ENCODE results near the gene STYK1.
A peak's percentile ranks its signal among the peaks of the same experiment; 100 is the strongest.
"Not testable (repeated sequence)": the region's sequence is repeated elsewhere in the genome, so short reads cannot be mapped to it uniquely, and the experiment has no call there.

STYK1 gene

DNA sequence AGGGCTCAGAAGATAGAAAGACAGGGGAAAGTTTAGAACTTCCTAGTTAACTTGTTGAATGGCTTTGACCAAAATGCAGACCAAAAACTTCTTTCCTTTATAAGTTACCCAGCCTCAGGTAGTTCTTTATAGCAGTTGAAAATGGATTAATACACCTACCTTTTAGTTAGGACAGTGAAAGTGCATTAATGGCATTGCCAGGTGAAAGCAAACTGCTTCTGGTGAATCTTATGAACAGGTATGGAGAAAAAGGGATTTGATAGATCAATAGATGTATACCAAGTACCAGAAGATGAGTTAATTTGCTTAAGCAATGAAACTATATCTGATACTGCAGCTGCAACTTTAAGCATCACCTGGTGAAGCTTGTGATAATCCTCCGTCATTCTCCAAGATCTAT is 14.2 kb upstream of the STYK1 start:
- DNase-seq (ENCODE audit: low spot score), result no peak

DNA sequence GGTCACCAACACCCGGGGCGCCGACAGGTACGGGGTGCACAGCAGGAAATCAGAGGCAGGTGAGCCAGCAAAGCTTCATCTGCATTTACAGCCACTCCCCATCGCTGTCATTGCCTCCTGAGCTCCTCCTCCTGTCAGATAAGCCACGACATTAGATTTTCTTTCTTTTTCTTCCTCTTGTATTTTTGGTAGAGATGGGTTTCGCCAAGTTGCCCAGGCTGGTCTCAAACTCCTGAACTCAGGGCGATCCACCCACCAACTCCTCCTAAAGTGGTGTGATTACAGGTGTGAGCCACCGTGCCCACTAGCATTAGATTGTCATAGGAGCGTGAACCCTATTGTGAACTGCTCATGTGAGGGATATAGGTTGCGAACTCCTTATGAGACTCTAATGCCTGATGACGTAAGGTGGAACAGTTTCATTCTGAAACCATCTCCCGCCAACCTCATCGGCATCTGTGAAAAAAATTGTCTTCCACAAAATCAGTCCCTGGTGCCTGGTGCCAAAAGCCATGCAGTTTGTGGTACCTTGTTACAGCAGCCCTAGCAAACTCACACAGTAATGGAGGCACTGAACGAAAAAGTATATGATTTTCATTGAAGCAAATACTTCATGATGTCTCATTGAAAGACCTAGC is 1.5 kb downstream of the STYK1 start:
- DNase-seq (ENCODE audit: low spot score), result peak; percentile 30

DNA sequence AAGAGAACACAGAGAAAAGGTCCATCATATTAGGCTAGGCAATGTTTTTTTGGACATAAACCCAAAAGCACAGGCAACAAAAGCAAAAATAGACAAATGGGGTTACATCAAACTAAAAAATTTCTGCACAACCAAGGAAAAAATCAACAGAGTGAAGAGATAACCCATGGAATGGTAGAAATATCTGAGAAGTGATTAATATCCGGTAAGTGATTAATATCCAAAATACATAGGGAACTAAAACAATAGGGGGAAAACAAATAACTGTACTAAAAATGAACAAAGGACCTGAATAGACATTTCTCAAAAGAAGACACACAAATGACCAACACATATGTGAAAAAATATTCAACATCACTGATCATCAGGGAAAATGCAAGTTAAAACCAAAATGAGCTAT is 4.3 kb downstream of the STYK1 start:
- no peak for DNase-seq (ENCODE audit: low spot score)

DNA sequence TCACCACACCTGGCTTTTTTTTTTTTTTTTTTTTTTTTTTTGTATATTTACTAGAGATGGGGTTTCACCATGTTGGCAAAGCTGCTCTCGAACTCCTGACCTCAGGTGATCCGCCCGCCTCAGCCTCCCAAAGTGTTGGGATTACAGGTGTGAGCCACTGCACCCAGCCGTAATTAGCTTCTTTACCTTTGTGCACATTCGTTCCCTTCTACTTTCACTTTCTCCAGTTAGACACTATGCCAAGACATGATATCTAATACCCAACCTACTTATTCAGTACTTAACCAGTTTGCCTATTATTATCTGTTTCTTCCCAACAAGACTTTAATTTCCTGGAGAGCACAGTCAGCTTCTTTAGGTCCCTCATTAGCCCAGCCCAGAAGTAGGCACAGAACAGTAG is 5.3 kb downstream of the STYK1 start:
- peak; percentile 5 for DNase-seq (ENCODE audit: low spot score)

DNA sequence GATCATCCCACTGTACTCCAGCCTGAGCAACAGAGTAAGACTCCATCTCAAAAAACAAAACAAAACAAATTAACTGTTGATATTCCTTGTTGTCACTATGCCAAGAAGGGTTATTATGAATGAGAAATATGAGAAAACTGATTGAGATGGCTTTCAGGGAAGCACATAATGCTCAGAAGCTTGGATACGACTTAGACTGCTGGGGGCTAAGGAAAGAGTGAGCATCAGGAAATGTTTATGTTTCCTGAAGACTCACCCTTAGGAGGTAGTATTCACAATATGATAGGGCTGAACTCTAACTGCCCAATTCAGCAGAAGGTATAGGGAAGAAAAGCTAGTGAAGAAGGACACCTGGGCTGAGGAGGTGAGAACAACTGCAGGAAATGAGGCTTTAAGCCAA is 6.3 kb downstream of the STYK1 start:
- no peak for DNase-seq (ENCODE audit: low spot score)

DNA sequence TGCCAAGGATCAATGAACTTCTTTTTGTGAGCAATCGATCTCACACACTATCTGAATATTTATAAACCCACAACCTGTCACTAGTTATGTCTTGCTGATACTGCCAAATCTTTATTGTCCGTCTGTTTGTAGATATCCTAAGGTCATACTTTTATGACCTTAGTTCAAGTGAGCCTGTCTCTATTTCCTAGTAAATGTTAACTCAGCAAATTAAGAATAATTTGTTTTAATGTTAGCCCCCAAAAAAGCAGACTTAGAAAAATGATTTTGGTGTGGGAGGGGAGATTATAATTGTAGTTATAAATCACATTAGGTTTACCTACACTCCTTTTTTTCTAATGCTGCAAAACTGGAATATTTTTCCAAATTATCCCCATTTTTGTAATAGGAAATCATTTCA is 9.4 kb downstream of the STYK1 start:
- no peak for DNase-seq (ENCODE audit: low spot score)

DNA sequence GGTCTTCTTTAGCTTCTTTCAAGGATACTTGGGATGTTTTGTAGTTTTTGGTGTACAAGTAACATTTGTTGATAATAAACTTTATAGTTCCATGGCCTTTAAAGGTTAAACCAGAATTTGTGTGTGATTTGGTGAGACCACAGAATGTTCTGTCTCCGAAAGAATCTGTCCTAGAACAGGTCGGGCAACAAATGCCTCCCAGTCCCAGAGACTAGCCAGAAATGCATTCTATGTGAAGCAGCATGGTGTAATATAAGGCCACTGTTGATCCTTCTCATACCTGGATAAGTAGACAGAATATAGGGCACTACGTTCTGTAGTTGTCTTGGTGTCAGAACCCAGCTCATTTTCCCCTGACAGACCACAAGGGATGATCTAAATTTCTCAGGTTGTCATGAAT is 10.0 kb downstream of the STYK1 start:
- no peak for DNase-seq (ENCODE audit: low spot score)

DNA sequence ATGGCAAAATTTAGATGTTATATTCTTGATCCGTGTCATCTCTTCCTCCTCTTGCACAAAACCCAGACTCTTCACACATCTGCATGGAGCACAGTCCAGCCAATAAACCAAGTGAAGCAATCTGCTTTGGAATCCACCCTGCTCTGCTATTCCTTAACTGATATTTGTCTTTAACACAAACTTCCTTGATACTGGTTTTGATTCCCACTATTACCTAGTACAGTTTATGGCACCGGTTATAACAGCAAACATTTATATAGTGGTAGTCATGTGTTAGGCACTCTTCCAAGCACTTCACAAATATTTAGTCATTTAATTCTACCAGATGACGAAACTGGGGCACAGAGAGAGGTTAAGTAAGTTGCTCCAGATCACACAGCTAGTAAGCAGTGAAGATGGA is 12.5 kb downstream of the STYK1 start:
- DNase-seq (ENCODE audit: low spot score), result no peak

DNA sequence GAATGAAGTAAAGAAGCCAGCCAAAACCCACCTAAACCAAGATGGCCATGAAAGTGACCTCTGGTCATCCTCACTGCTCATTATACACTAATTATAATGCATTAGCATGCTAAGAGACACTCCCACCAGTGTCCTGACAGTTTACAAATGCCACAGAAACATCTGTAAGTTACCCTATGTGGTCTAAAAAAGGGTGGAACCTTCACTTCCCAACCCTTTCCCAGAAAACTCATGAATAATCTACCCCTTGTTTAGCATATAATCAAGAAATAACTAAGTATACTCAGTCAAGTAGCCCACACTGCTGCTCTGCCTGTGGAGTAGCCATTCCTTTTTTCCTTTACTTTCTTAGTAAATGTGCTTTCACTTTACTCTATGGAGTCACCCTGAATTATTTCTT is 19.8 kb downstream of the STYK1 start:
- no peak for DNase-seq (ENCODE audit: low spot score)

DNA sequence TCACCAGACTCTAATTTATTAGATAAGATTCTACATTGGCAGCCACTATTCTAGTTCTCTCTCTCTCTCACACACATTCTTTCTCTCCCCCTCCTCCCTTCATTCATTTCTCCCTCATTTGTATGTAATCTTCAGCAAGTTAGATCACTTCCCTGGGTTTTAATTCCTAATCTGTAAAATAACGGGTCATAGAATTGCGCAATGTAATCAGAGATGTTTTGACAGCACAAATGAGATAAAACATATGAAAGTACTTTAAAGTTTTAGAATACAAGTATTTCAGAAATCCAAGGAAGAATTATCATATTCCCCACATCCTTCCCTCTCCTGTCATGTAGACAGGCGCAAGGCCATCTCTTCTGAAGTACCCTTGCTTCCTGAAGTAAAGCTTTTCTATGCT is 21.7 kb downstream of the STYK1 start:
- no peak for DNase-seq (ENCODE audit: low spot score)

DNA sequence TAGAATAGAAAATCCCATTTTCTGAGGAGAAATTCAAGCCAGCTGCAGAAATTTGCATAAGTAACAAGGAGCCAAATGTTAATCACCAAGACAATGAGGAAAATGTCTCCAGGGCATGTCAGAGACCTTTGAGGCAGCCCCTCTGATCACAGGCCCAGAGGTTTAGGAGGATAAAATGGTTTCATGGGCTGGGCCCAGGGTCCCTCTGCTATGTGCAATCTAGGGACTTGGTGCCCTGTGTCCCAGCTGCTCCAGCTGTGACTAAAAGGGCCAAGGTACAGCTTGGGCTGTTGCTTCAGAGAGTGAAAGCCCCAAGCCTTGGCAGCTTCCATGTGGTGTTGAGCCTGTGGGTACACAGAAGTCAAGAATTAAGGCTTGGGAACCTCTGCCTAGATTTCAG is 27.3 kb downstream of the STYK1 start:
- not testable (repeated sequence) for DNase-seq (ENCODE audit: low spot score)

DNA sequence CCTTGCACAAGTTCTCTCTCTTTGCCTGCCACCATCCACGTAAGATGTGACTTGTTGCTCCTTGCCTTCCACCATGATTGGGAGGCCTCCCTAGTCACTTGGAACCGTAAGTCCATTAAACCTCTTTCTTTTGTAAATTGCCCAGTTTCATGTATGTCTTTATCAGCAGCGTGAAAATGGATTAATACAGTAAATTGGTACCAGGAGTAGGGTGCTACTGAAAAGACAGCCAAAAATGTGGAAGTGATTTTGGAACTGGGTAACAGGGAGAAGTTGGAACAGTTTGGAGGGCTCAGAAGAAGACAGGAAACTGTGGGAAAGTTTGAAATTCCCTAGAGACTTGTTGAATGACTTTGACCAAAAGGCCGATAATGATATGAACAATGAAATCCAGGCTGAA is 27.9 kb downstream of the STYK1 start:
- DNase-seq (ENCODE audit: low spot score), result no peak

DNA sequence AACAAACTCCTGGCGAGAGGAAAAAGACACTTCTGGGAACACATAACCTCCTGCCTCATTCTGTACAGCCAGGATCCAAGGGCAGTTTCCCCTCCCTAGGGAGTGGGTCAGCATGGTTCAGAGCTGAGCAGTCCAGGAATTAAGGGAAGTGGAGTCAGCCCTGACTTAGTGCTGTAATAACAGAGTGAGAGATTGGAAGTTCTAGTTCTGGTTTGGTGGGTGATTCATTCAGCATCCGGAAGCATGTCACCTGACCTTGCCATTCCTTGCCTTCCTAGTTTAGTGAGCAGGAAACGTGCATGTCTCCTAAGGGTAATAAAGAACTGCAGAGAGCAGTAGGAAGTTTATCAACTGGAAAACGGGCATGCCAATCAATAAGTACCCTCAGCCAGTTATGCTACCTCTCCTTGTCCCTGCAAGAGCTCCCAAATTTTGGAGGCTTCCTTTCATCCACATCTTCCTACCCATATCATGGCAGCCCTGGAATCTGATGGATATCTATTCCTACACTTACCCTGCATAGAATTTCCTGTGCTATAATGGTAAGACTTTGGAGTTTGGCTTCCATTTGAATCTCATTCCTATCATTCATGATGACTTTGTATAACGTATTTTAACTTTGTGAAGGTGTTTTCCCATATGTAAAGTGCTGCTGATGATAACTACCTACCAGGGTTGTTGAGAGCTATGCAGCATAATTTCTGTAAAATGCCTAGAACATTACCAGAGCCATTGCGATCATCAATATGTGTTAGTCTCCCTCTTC is 31.9 kb downstream of the STYK1 start:
- no peak for DNase-seq (ENCODE audit: low spot score)

DNA sequence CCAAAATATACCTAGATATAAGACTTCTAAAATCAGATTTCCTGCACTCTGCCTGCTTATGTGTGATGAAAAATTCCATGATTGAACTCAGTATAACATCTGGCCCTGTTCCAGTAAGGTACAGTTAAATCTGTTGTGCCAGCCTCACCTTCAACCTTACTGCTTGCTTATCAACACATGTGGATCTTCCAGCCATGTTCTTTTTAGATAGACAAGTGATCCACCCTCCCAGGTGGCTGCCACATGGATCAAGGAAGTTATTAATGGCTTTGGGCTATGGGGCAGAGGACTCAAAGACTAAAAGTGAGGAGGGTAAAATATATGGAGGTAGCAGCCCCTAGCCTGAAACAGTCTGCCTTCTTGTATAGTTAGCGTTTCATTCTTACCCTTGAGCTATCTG is 35.1 kb downstream of the STYK1 start:
- DNase-seq (ENCODE audit: low spot score), result no peak

DNA sequence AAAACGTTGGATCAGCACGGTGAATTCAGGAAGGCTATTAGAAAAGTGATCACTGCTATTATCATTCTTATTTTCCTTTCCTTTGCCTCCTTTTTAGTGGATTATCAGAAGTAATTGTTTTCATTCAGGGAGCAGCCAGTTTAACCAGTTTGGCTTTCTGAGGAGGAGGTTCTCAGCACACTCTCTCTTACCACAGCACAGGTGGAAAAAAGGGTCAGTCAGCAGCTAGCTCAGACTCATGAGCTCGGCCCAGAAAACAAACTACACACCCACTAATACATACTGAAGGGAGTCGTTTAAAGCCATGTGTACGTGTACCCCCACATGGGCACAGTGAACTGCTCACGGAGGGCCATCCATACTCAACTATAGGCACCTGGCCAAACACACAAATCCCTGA is 37.2 kb downstream of the STYK1 start:
- no peak for DNase-seq (ENCODE audit: low spot score)

DNA sequence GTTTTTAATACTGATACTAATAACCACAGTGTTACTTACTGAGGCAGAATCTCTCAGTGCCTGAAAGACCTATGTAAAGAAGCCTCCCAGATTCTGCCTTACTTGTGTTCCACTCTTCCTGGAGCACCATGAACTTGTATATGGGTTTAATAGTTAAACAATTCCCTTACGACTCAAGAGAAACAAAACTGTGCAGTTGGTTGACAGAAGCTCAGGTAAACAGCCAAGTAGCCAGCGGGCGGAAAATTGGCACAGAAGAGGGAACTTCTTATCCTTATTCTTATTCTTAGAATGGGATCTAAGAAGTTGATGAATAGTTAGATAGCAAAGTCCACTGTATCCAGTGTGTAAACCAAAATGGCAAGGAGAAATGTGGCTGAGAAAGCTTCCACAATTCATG is 37.7 kb downstream of the STYK1 start:
- DNase-seq (ENCODE audit: low spot score), result no peak

DNA sequence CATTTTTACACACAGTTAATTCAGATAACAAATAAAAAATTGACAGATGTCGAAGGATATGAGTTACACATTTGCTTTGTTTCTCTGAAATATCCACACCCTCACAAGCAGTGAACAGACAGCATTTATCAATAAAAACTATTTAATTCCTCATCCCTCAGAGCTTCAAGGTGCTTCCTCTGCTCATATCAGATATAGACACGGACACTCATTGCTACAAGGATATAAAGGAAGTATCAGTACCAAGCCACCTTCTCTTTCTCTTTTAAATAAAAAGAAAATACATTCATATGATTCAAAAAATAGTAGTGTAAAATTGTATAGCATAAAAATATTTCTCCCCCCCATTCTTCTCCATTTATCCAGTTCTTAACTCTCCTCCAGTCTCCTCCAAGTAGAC is 38.5 kb downstream of the STYK1 start:
- DNase-seq (ENCODE audit: low spot score), result no peak

DNA sequence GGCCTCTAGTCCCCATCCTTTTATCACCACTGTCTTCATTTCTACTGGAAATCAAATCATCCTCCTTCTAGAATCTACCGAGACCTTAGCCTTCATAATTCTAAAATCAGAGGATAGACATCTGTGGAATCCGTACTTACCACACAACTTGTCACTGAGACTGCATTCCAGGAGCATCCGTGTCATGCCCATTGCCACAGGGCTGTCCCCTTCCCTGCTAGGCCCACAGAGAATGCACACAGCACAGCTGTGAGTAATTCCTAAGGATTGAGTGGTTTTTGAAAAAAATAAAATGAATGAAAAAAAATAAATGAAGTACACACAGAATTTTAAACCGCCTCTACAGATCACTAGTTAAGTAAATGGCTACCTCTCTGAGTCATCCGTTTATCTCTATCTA is 39.4 kb downstream of the STYK1 start:
- no peak for DNase-seq (ENCODE audit: low spot score)

DNA sequence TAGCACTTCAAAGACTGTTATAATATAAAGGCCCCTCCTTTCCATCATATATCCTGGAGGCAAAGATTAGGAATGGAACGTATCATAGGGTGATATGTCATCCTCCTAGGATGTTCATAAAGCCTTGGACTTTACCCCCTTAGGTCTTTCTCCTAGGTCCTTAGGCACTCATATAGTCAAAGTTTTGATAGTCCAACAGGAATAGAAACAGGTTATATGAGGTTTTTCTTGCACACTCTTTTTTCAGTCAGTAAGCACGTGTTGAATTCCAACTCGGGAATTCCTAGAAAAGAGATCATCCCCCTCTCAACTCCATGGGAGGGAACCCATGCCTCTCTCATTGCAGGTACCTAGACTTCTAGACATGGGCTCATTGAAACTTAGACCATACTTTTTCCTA is 40.3 kb downstream of the STYK1 start:
- no peak for DNase-seq (ENCODE audit: low spot score)

DNA sequence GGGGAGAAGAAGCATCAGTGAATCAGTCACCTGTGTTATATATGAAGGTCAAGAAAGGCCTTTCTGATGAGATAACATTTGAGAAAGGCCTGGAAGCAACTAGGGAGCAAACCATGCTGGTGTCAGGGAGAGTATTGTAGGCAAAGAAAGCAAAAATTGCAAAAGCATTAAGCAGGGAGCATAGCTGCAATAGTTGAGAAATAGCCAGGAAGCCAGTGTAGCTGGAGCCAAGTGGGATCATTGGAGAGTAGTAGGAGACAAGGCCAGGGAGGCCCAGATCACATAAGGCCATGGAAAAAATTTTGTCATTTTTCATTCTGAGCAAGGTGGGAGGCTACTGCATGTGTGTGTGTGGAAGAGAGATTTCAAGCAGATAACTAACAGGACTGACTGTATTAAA is 41.6 kb downstream of the STYK1 start:
- no peak for DNase-seq (ENCODE audit: low spot score)

DNA sequence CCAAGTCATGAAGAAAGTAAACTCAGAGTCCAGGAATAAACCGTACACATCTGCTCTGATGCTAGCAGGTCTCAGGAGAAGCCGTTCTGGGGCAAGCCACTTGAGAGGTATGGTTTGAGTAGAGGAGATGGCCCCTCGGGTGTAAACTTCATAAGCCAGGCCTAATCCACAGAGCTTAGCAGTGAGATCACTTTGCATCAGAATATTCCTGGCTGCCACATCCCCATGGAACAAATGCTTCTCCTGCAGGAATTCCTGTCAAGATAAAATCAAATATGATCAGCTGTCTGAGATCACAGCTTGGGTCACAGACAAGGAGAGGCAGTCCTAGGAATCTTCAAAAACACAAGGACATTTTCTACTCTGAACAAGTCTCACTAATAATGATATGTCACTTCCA is 49.2 kb downstream of the STYK1 start:
- no peak for DNase-seq (ENCODE audit: low spot score)

DNA sequence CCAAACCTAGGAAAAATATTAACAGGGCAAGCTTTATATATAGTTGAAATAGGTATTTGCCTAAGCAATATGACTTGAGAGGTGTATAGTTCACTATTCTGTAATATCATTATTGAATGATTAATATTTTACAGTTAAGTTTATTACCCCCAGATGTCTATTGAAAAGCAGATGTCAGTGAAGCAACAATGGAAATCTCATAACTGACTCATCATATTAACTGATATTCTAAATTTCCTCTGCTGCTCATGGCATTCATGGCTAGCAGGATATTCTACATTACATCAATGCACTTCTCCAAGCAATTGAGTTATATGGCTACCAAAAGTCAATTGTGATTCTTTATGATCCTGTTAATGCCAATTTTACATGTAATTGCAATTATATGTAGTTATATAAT is 50.7 kb downstream of the STYK1 start:
- DNase-seq (ENCODE audit: low spot score), result no peak

DNA sequence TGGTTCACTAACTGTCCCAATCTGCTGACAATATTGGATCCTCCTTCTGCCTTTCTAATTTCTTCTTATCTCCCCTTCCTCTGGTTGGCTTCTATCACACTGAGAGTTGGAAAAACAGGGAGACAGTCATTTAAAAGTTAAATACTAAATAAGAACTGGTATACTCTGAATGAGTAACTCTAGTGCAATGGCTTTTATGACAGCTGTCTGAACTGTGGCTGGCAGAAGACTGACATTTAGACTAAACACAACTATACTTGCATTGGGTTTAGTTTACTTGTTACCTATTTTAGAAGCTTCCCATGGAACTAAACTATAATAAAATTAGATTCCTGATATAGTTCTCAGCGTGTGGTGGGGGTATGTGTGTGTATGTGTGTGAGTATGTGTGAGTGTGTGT is 52.6 kb downstream of the STYK1 start:
- no peak for DNase-seq (ENCODE audit: low spot score)

DNA sequence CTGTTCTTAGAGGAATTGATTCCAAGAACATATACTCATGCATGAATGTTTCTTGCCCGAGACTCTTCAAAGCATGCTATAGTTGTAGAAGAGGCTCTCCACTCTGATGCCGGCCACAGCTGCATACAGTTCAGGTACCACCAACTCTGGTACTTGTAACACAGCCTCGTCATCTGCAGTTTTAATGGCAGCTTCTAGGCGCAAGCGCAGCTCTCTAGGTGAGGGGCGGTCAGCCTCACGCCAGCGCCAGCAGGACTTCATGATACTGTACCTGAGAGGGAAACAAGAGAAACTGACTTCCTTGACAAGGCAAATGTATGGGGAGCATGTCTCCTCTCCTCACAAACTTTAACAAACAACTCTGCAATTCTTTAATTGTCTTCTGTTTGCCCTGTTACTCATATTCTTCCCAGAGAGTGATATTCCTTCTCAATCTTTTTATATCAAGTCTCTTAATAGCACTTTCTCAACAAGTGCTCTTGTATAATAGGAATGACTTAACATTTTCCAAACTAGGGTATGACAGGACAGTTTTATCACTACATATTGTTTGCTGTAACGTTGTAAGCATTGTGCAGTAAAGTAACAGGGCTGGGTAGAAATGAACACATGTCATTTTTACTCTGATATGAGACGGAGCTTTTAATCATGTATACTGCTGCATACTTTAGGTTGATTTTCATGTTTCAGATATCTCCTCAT is 53.6 kb downstream of the STYK1 start:
- no peak for DNase-seq (ENCODE audit: low spot score)
